Measurements from ENCODE around the gene IQSEC2.
A peak's percentile ranks its signal among the peaks of the same experiment; 100 is the strongest.

The IQSEC2 gene

DNA sequence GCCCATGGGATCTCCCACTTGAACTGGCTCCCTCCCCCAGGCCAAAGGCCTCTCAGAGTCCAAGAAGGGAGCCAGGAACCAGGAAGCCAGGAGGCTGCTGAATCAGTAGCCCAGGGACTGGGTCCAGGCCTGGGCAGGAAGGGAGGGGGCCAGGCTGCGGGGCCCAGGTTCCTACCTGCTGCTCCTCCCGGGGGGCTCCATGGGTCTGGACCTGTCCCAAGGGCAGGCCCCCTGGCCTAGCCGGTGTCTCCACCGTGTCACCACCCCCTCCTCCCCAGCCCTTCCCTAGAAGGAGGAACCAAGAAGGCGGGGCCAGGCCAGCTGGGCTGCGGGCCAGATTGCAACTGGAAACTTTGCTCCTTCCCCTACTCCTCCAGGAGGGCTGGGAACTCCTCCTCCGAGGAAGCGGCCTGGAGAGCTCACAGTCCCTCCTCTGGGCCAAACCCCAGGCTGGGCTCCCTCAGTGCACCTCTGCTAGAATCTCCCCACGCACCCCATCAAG is at the start of gene IQSEC2:
TSS of gene IQSEC2 (minus strand) at position 264 of the 502 bp plus-strand sequence.
- DNase-seq, result peak; percentile 75

- DNase-seq, result no peak
Observed at GRCh38 chrX:53330331-53330730, 48.9 kb upstream of the IQSEC2 start.

GRCh38 chrX:53324803-53325202 is 43.4 kb upstream of the IQSEC2 start:
- no peak for DNase-seq

- no peak for DNase-seq
Observed at GRCh38 chrX:53324085-53324484, 42.7 kb upstream of the IQSEC2 start.

- no peak for DNase-seq
Observed at GRCh38 chrX:53323196-53323595, 41.8 kb upstream of the IQSEC2 start.

GRCh38 chrX:53321943-53322497 is 40.6 kb upstream of the IQSEC2 start:
- no peak for DNase-seq

GRCh38 chrX:53321230-53321942 is 40.0 kb upstream of the IQSEC2 start:
- DNase-seq, result peak; percentile 15

DNA sequence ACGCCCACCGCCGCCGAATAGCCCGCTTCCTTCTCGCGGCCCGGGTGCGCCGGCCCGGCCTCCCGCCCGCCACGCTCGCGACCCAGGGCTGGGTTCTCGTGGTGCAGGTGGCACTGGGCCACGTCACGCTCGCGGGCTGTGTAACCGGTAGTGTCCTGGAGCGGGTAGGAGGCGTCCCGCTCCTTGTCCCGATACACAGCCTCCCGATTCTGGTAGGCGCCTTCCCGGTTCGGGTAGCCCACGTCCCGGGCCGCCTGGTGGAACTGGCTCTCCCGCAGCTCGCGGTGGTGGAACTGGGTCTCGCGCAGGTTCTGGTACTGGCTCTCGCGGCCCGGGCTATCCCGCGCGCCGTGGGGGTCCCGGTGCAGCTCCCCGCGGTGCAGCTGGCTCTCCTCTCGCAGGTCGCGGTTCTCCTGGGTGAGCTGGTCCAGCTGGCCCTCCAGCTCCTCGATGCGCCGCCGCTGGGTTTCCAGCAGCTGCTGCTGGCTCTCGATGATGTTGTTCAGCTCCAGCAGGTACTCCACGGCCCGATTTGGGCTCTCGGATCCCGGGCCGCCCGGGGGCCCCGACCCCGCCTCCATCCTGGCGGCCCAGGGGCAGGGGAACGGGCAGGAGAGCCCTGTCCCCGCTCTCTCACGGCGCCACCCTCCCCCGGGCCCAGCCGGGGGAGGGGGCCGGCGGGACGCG is 39.3 kb upstream of the IQSEC2 start:
- DNase-seq, result peak; percentile 15

DNA sequence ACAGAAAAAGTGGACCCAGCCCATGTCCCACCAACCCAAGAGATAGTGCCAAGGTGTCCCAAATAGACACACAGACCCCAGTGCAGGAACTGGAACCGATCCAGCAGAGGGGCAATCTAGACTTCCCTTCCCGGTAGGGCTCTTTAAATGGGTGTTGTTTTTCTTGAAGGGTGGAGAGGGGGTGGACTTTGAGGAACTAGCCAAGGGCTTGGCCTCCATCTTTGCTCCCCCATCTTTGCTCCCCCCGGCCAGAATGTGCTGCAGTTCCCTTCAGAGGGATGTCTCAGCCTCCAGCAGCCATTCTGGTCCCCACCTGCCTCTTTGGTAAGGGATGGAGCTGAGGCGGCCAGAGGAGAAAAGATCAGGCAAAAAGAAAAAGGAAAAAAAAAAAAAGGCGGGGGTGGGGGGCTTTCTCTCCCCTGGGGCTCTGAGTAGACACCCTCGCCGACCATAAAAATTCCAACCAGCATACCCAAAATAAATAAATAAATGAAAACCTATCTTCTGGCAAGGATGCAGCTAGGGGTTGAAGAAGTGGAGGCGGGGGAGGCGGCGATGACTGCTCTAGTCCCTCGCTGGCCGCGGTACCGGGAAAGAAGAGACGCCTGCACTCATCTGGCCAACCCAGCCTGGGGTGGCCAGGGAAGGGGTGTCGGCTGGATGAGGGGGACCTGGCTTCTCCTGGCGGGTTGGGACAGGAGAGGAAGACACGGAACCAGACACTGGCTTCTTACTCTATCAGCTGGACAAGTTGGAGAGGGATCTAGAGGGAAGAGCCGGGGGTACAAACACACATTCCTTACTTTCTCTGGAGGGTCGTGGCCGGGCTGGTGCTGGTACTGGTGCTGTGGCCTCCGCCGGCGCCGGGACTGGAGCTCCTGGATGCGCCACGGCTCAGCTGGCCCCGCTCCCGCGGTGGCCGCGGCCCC is 38.5 kb upstream of the IQSEC2 start:
- peak; percentile 2 for DNase-seq

DNA sequence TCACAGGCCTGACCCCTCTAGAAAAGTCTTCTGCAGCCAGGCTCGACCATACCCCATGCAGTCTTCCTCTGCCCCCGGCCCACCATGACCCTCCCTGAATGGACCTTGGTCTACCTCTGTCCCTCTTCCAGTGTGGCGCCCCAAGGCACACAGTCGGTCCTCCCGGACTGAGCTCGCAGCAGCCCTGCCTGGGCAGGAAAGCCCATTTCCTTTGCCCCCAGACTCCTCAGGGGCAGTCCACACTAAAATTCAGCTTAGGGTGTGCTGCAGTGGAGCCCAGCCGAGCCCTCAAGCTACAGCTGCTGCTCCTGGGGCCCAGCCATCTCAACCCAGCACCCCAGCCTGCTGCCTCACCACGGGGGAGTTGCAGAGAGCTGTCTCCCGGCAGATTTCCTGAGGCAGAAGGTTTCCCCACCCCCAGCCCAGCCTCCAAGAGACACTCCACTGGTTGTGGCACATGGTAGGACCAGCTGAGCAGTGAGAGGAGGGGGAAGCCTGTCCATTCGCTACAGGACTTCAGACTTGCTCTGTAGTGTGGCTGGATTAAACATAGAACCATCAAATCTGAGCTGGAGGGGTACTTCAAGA is 37.5 kb upstream of the IQSEC2 start:
- peak; percentile 2 for DNase-seq

GRCh38 chrX:53317365-53318069 is 36.1 kb upstream of the IQSEC2 start:
- DNase-seq, result peak; percentile 65

DNA sequence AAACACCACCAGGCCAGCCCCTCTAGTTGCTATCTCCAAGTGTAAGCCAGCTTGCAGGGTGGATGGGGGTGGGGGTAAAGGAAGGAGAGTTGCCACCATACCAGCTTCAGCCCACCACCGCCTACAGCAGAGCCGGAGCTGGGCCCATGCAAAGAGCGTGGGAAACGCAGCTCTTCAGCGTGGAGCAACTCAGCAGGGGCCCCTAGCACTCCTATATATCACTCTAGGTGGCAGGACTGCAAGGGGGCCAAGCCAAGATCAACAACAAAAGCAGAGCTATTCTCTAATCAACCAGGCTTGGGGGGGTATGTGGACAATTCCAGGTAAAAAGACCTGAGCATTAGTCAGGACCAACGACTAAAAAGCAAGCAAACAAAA is 35.5 kb upstream of the IQSEC2 start:
- DNase-seq, result peak; percentile 53

GRCh38 chrX:53316111-53316859 is 34.9 kb upstream of the IQSEC2 start:
- no peak for DNase-seq

DNA sequence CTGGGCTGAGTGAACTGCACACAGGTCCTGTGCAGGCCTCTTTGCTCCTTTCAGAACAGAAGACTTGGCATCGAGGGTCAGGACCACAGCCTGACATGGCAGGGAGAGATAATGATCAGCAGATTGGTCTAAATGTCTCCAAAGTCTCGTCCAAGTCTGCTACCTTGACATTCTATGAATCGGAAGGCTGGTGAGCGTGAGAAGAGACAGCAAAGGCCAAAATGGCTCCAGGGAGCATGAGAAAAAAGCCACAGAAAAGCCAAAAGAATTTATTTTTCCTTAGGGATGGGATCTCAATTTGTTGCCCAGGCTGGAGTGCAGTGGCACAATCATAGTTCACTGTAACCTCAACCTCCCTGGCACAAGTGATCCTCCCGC is 32.3 kb upstream of the IQSEC2 start:
- DNase-seq, result no peak

- peak; percentile 54 for DNase-seq
Observed at GRCh38 chrX:53312946-53313727, 31.8 kb upstream of the IQSEC2 start.

DNA sequence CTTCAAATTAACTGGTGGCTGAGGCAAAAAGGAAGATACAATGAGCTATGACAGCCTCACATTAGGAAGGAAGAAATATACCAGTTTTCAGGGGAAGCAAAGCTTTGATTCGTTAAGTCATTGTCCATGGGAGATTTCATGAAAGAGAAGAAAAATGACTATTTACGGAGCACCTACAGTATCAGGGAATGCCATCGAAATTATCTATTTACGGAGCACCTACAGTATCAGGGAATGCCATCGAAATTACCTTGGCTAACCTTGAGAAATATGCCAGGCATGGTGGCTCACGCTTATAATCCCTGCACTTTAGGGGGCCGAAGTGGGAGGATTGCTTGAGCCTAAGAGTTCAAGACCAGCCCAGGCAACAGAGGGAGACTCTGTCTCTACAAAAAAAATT is 28.5 kb upstream of the IQSEC2 start:
- no peak for DNase-seq

GRCh38 chrX:53308836-53309235 is 27.5 kb upstream of the IQSEC2 start:
- DNase-seq, result no peak

- no peak for DNase-seq
Observed at GRCh38 chrX:53305996-53306937, 24.9 kb upstream of the IQSEC2 start.

All from NCI-H69 (cell line).